Type B pancreatic cell (in vitro differentiated cells): Measurements from ENCODE around the gene PYCR2. TPM values are rescaled to one million over a fixed set of nuclear protein-coding genes. Genes with fewer than 3 reads are reported as not detected.

Source experiments
- DNase-seq: peaks from one replicate; pipeline ENCODE4 v3.0.0; 2021; ENCODE audit warnings: mixed read lengths; ENCODE audit not compliant: unreplicated experiment; ENCODE audit errors: extremely low spot score
- H3K27ac Mint-ChIP-seq: 2 replicates; pipeline ENCODE4 v1.8.0; 2021; ENCODE audit warnings: mild to moderate bottlenecking, mixed read lengths
- H3K27me3 Mint-ChIP-seq: 2 replicates; pipeline ENCODE4 v1.8.0; 2021; ENCODE audit warnings: mixed read lengths
- H3K36me3 Mint-ChIP-seq: 2 replicates; pipeline ENCODE4 v1.8.0; 2021; ENCODE audit warnings: mixed read lengths
- H3K4me1 Mint-ChIP-seq: one replicate; pipeline ENCODE4 v1.8.0; 2021; ENCODE audit warnings: mixed read lengths; ENCODE audit not compliant: unreplicated experiment
- H3K4me3 Mint-ChIP-seq: 2 replicates; pipeline ENCODE4 v1.8.0; 2021; ENCODE audit warnings: mild to moderate bottlenecking, mixed read lengths
- H3K9me3 Mint-ChIP-seq: 2 replicates; pipeline ENCODE4 v1.8.0; 2021; ENCODE audit warnings: mixed read lengths
- total RNA-seq: library from RNA; stranded (reverse); gene quantifications from 2 replicates; pipeline ENCODE4 v1.2.1, GENCODE V29; 2021; ENCODE audit warnings: low replicate concordance
- TF ChIP-seq, protein P1 (sequence below): fragments of 200-600 bp; sonication (generic); conservative IDR thresholded peaks from 2 replicates; pipeline ENCODE4 v1.5.0; 2021; ENCODE audit warnings: antibody characterized with exemption, mild to moderate bottlenecking

The PYCR2 gene
- total RNA-seq, 1 donor from 2014 or later: 46.7 TPM

DNA sequence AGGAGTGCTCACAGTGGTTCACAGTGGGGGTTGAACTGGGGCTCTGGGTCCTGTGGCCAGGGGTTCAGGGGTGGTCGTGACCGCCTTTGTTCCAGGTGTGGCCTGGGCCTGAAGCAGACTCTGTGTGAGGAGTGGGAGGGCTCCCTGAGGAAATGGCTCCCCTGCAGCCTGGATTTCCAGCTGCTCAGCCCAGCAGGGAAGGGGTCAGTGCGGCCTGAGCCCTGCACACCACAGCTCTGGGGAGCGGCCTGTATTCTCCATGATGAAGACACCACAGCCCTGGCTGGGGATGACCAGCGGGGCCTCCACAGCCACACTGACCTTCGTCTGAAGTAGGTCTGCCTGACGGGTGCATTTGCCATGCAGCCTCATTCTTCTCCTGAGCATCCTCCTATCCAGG, 16.7 kb downstream of the PYCR2 start:
- no peaks in the 10 kb centered on the region for H3K9me3 Mint-ChIP-seq
- peaks cover 4% of the 10 kb centered on the region for H3K4me1 Mint-ChIP-seq
- H3K27ac Mint-ChIP-seq: no peak overlapping the region
- H3K27me3 Mint-ChIP-seq: peaks cover 3% of the 10 kb centered on the region
- no peak overlapping the region for H3K4me3 Mint-ChIP-seq
- no peak for DNase-seq
- H3K36me3 Mint-ChIP-seq: peaks cover under 1% of the 10 kb centered on the region
- TF ChIP-seq, protein P1, sequence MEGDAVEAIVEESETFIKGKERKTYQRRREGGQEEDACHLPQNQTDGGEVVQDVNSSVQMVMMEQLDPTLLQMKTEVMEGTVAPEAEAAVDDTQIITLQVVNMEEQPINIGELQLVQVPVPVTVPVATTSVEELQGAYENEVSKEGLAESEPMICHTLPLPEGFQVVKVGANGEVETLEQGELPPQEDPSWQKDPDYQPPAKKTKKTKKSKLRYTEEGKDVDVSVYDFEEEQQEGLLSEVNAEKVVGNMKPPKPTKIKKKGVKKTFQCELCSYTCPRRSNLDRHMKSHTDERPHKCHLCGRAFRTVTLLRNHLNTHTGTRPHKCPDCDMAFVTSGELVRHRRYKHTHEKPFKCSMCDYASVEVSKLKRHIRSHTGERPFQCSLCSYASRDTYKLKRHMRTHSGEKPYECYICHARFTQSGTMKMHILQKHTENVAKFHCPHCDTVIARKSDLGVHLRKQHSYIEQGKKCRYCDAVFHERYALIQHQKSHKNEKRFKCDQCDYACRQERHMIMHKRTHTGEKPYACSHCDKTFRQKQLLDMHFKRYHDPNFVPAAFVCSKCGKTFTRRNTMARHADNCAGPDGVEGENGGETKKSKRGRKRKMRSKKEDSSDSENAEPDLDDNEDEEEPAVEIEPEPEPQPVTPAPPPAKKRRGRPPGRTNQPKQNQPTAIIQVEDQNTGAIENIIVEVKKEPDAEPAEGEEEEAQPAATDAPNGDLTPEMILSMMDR: no peak

DNA sequence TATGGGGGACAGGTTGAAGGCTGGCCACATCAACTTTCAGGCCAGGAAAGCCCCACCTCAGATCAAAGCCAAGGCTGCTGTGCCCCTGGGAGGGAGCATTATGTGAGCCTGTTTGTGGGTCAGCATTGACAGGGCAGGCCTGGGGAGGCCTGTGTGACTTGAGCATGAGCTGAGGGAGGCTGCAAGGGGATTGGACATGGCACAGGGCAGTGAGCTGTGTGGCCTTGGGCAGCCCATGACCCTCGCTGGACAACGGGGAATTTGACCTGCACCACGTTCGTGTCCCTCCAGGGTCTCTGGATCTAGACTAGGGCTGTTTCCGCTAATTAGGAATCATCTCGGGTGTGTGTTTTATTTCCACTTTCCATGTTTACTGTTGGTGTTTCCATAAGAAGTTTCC, 17.6 kb downstream of the PYCR2 start:
- no peaks in the 10 kb centered on the region for H3K36me3 Mint-ChIP-seq
- H3K9me3 Mint-ChIP-seq: no peaks in the 10 kb centered on the region
- no peaks in the 10 kb centered on the region for H3K27me3 Mint-ChIP-seq
- H3K4me3 Mint-ChIP-seq: no peak overlapping the region
- H3K4me1 Mint-ChIP-seq: peaks cover 4% of the 10 kb centered on the region
- TF ChIP-seq, protein P1: no peak
- no peak overlapping the region for H3K27ac Mint-ChIP-seq
- no peak for DNase-seq

DNA sequence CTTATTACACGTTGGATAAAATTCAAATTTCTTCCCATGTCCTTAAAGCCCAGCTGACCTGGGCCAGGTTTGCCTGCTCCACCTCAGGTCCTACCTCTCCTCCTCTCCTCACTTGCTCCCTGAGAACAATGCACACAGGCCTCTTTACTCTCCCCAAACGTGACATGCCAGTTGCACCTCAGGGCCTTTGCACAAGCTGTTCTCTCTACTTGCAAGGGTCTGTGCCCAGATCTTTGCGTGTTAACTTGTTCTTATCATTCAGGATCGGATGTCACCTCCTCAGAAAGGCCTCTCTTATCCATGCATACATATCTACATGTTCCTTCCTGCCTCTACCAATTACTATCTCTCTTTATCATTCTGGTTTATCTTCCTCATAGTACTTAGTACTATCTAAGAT, 20.4 kb downstream of the PYCR2 start:
- peaks cover 6% of the 10 kb centered on the region for H3K4me1 Mint-ChIP-seq

DNA sequence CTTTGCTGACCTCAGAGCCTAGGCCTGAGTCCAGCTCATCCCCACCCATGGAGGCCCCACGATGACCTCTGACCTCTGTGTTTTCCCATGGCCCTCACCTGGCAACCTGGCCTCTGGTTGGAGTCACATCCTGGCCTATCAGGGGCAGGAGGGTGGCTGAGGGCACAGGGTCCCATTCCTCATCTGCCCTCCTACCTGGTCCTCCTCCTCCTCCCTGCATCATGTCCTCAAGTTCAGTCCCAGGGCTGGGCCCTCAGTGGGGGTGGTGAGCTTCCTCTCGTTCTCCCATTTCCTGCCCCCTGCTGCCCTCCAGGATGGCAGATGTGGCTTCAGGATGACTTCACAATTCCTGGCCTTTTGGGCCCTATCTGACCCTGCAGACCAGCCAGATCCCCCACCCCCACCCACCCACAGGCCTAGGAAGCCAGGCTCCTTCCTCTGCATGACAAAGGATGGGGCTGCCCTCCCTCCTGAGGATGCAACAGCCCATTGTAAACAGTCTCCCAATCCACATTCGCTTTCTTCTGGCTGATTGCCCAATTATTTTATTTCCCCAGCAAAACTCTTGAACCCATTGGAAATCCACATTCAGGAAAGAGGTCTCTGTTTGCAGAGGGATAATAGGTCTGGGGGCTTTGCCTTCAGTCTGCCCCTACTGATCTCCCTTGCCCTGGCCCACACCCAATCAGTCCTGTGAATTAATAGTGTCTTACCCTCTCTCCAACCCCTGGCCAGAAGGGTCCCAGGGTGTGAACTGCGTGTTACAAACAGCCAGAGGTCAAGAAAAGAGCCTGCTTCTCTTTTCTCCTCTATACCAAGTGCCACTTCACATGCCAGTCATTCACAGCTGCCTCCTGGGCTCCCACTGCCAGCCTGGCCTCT, 24.8 kb downstream of the PYCR2 start:
- H3K9me3 Mint-ChIP-seq: no peaks in the 10 kb centered on the region

More for the DNA sequence above, 20.4 kb downstream of the PYCR2 start:
- Mint-ChIP-seq H3K4me3 (no peak overlapping the region), H3K27me3 (no peaks in the 10 kb centered on the region), H3K27ac (no peak overlapping the region), H3K36me3 (no peaks in the 10 kb centered on the region), H3K9me3 (no peaks in the 10 kb centered on the region)
- no peak for DNase-seq
- TF ChIP-seq, protein P1: no peak

DNA sequence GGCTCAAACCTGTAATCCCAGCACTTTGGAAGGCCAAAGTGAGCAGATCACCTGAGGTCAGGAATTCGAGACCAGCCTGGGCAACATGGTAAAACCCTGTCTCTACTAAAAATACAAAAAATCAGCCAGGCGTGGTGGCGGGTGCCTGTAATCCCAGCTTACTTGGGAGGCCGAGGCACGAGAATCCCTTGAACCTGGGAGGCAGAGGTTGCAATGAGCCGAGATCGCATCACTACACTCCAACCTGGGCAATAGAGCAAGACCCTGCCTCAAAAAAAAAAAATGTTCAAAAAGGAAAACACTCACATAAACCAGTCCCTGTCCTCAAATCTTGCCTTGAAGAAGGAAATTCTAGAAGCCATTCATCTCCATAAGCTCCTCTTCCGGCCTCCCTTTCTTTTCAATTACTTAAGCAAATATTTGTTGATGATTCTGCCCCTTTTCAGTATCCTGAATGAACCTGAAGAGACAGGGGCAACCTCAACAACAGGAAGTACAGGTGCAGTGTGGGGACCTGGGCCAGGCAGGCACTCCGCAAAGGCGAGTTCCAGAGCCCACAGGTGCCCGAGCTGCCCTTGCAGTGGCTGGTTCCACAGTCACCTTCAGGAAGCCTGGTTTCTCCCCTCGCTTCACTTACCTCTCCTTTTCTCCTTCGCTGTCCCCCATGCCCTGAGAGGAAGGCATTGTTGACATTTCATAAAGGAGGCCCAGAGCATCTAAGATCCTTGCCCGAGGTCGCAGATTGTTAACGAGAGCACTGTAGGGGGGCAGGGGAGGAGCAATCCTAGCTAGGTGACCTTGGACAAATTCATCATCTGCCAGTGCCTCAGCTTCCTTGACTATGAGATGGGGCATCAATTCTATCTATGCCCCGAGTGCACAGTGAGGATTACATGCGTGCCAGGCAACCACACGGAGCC, 26.2 kb downstream of the PYCR2 start:
- TF ChIP-seq, protein P1: no peak
- H3K27me3 Mint-ChIP-seq: no peaks in the 10 kb centered on the region
- no peak overlapping the region for H3K27ac Mint-ChIP-seq
- H3K9me3 Mint-ChIP-seq: no peaks in the 10 kb centered on the region
- no peak for DNase-seq
- no peaks in the 10 kb centered on the region for H3K36me3 Mint-ChIP-seq
- H3K4me1 Mint-ChIP-seq: peaks cover 10% of the 10 kb centered on the region
- no peak overlapping the region for H3K4me3 Mint-ChIP-seq

More for the DNA sequence above, 24.8 kb downstream of the PYCR2 start:
- Mint-ChIP-seq H3K27ac (no peak overlapping the region), H3K36me3 (no peaks in the 10 kb centered on the region), H3K27me3 (no peaks in the 10 kb centered on the region), H3K4me3 (no peak overlapping the region), H3K4me1 (peaks cover 10% of the 10 kb centered on the region)
- DNase-seq: no peak
- TF ChIP-seq, protein P1: no peak
